Endothelial cell of umbilical vein (primary cell): Measurements from ENCODE around the gene IQCE. TPM values are rescaled to one million over a fixed set of nuclear protein-coding genes. Genes with fewer than 3 reads are reported as not detected.

Experiments used
- BruUV-seq: library from RNA; stranded (reverse); fragments of 400-500 nt; replicated peaks from 2 replicates; lab custom pipeline; 2021; lab: Mats Ljungman, UMichigan
- CTCF ChIA-PET: fragments of 300-600, 350-600 bp; sonication (Branson Sonifier 250); formaldehyde crosslinking; loops from one replicate; lab custom pipeline; 2021; ENCODE audit warnings: antibody characterized with exemption, inconsistent platforms; lab: Charles Lee
- POLR2A ChIA-PET: fragments of 300-600, 350-600 bp; sonication (Branson Sonifier 250); formaldehyde crosslinking; loops from one replicate; lab custom pipeline; 2021; ENCODE audit warnings: antibody characterized with exemption, inconsistent platforms; lab: Charles Lee
- DNase-seq: peaks from one replicate; pipeline ENCODE4 v3.0.0-alpha.2; 2011; ENCODE audit warnings: low read depth, low spot score
- FAIRE-seq: peaks from 2 replicates; lab custom pipeline; 2011; peaks lifted over from hg19 to GRCh38; lab: Jason Lieb, UNC
- H2AFZ ChIP-seq: 2 replicates; pipeline ENCODE4 v1.6.0; 2012; ENCODE audit warnings: low read depth, low read length, control low read depth, inconsistent platforms
- H3K27ac ChIP-seq: 2 replicates; pipeline ENCODE4 v1.5.1; 2011; ENCODE audit warnings: low read depth, mild to moderate bottlenecking, control low read depth, low read length, moderate library complexity; ENCODE audit not compliant: insufficient read depth
- H3K27me3 ChIP-seq, 2 experiments: 2 replicates each; pipeline versions ENCODE4 v1.6.0 to v1.6.1; 2011; ENCODE audit warnings: low read length in 2 of 2, mixed read lengths in 1 of 2; ENCODE audit not compliant: control insufficient read depth in 2 of 2, insufficient read depth in 2 of 2
- H3K36me3 ChIP-seq, 2 experiments: 2 replicates in 1 of 2; 3 replicates in 1 of 2; pipeline ENCODE4 v1.5.1; 2011; ENCODE audit warnings: low read length in 2 of 2, mild to moderate bottlenecking in 1 of 2, moderate library complexity in 1 of 2; ENCODE audit not compliant: control insufficient read depth in 2 of 2, insufficient read depth in 2 of 2; ENCODE audit errors: extremely low read depth in 1 of 2
- H3K4me1 ChIP-seq: 3 replicates; pipeline ENCODE4 v1.5.1; 2011; ENCODE audit warnings: mild to moderate bottlenecking, low read length; ENCODE audit not compliant: control insufficient read depth, insufficient read depth; ENCODE audit errors: extremely low read depth
- H3K4me2 ChIP-seq: 2 replicates; pipeline ENCODE4 v1.6.1; 2011; ENCODE audit warnings: low read length, control low read depth, mixed read lengths; ENCODE audit not compliant: insufficient read depth
- H3K4me3 ChIP-seq, 3 experiments: fragments of 200-600 bp in 1 of 3; sonication (generic), shearing (Covaris generic) in 1 of 3; replicated peaks in 1 of 3; 2 replicates each; pipeline ENCODE4 v1.5.1; 2011 to 2016; ENCODE audit warnings: control low read depth in 3 of 3, low read length in 3 of 3, mild to moderate bottlenecking in 2 of 3, inconsistent platforms in 1 of 3, low read depth in 1 of 3, moderate library complexity in 1 of 3; ENCODE audit not compliant: insufficient read depth in 1 of 3
- H3K79me2 ChIP-seq: 2 replicates; pipeline ENCODE4 v1.6.0; 2012; ENCODE audit warnings: low read length, inconsistent platforms; ENCODE audit not compliant: control insufficient read depth, insufficient read depth
- H3K9ac ChIP-seq: replicated peaks from 2 replicates; pipeline ENCODE3; 2011; ENCODE audit warnings: low read length, control low read depth; ENCODE audit not compliant: insufficient read depth; ENCODE audit errors: extremely low read depth
- H3K9me1 ChIP-seq: replicated peaks from 3 replicates; pipeline ENCODE4 v1.6.0; 2011; ENCODE audit warnings: mild to moderate bottlenecking, low read length; ENCODE audit not compliant: control insufficient read depth, insufficient read depth; ENCODE audit errors: extremely low read depth
- H3K9me3 ChIP-seq: replicated peaks from 2 replicates; pipeline ENCODE4 v1.5.1; 2012; ENCODE audit warnings: low read length, inconsistent platforms; ENCODE audit not compliant: control insufficient read depth, insufficient read depth
- H4K20me1 ChIP-seq: replicated peaks from 2 replicates; pipeline ENCODE3; 2011; ENCODE audit warnings: mild to moderate bottlenecking, low read length; ENCODE audit not compliant: control insufficient read depth, insufficient read depth; ENCODE audit errors: extremely low read depth
- CTCF ChIP-seq, 2 donors: IDR thresholded peaks; 1 replicate in 1 of 2; 2 replicates in 1 of 2; pipeline ENCODE4 v1.5.1; 2011; ENCODE audit warnings: low read length in 2 of 2, mild to moderate bottlenecking in 2 of 2, moderate library complexity in 2 of 2, control low read depth in 1 of 2, inconsistent platforms in 1 of 2, low read depth in 1 of 2; ENCODE audit not compliant: insufficient read depth in 1 of 2; ENCODE audit errors: extremely low read depth in 1 of 2
- EZH2 ChIP-seq: IDR thresholded peaks from 2 replicates; pipeline ENCODE4 v1.6.1; 2012; ENCODE audit warnings: borderline replicate concordance, low read depth, mild to moderate bottlenecking, moderate library complexity, low read length, inconsistent platforms; ENCODE audit not compliant: severe bottlenecking
- FOS ChIP-seq: IDR thresholded peaks from 2 replicates; pipeline ENCODE4 v1.6.1; 2011; ENCODE audit warnings: mild to moderate bottlenecking, low read length, moderate library complexity, borderline replicate concordance; ENCODE audit not compliant: insufficient read depth
- GATA2 ChIP-seq: IDR thresholded peaks from 2 replicates; pipeline ENCODE4 v1.7.0; 2011; ENCODE audit warnings: low read depth, mild to moderate bottlenecking, moderate library complexity, mixed read lengths, low read length; ENCODE audit not compliant: insufficient read length, insufficient read depth
- JUN ChIP-seq: IDR thresholded peaks from 2 replicates; pipeline ENCODE4 v1.6.1; 2011; ENCODE audit warnings: borderline replicate concordance, low read depth; ENCODE audit not compliant: insufficient read length, insufficient read depth
- MAX ChIP-seq: IDR thresholded peaks from 2 replicates; pipeline ENCODE4 v1.6.1; 2011; ENCODE audit not compliant: insufficient read depth, insufficient read length
- MYC ChIP-seq: IDR thresholded peaks from one replicate; pipeline ENCODE4 v1.6.1; 2011; ENCODE audit warnings: mild to moderate bottlenecking, low read depth, low read length
- POLR2A ChIP-seq: IDR thresholded peaks from 2 replicates; pipeline ENCODE4 v1.6.1; 2012; ENCODE audit warnings: low read depth, mild to moderate bottlenecking, control low read depth, low read length
- POLR2AphosphoS5 ChIP-seq: IDR thresholded peaks from 2 replicates; pipeline ENCODE4 v1.6.1; 2012; ENCODE audit warnings: low read depth, mild to moderate bottlenecking, control low read depth, low read length, moderate library complexity; ENCODE audit not compliant: insufficient read depth
- dilution Hi-C: fragments of 300-500 bp; cut with MboI; formaldehyde crosslinking; loops from one replicate; pipeline ENCODE4 v1.15.0; 2019; ENCODE audit warnings: low sequenced_read_pairs; ENCODE audit not compliant: extremely low pct_ligation_motif_present
- intact Hi-C: fragments of 100-400 bp; cut with micrococcal nuclease; formaldehyde crosslinking; loops from one replicate; pipeline ENCODE4 v1.10.0; 2022
- polyA plus RNA-seq, 4 experiments: library from polyadenylated mRNA; depleted of rRNA in 3 of 4; stranded (reverse) in 3 of 4; unstranded in 1 of 4; fragments of >200 nt; gene quantifications; 2 replicates each; pipeline versions ENCODE4 v1.2.1 to v1.2.3, GENCODE V29; 2011 to 2012; ENCODE audit warnings: missing spikeins in 1 of 4
- total RNA-seq: library from RNA; stranded (reverse); gene quantifications from 2 replicates; pipeline ENCODE4 v1.2.3, GENCODE V29; 2021

IQCE gene
- total and polyA plus RNA-seq, 2 donors (not counting 3 experiments of a cell fraction or from before 2014, with no cell fraction given) = 4.9 to 14.5 TPM

- Histone ChIP-seq H3K9me1 (no peaks in the 10 kb centered on the region), H3K4me3 (no peak overlapping the region), H3K27me3 (no peaks in the 10 kb centered on the region), H3K9me3 (no peaks in the 10 kb centered on the region), H3K4me1 (peaks cover 30% of the 10 kb centered on the region), H3K36me3 (no peaks in the 10 kb centered on the region), H3K9ac (no peak overlapping the region), H3K27ac (no peak overlapping the region), H3K4me2 (no peak overlapping the region), H2AFZ (no peak overlapping the region), H4K20me1 (no peaks in the 10 kb centered on the region), H3K79me2 (peaks cover 20% of the 10 kb centered on the region)
- no peak for DNase-seq
- CTCF ChIA-PET = interaction anchor here (1.6 kb wide), 1 partner anchor 20 kb away, joined by 4 read pairs; no protein-coding TSS in a partner anchor
- TF ChIP-seq POLR2A = no peak
- TF ChIP-seq FOS = no peak
- TF ChIP-seq EZH2 = no peak
- no peak for TF ChIP-seq MAX
- TF ChIP-seq POLR2AphosphoS5 = no peak
- no peak for TF ChIP-seq GATA2
- TF ChIP-seq JUN = no peak
- no peak for TF ChIP-seq CTCF (IDR thresholded peaks at IDR 0.05; ENCODE audit: extremely low read depth in 1 of 2, insufficient read depth in 1 of 2, low read depth in 1 of 2, low read length in 2 of 2)
- TF ChIP-seq MYC = no peak
- FAIRE-seq = no peak
- dilution Hi-C loops (no loop called here), intact Hi-C loops (no loop called here)
- POLR2A ChIA-PET = interaction anchor here (0.7 kb wide), 1 partner anchor 30 kb away, joined by 4 read pairs; no protein-coding TSS in a partner anchor
- BruUV-seq = no TSS peak
These were observed 70.1 kb downstream of the IQCE start for GRCh38 chr7:2628891-2629290.
